NCI-H128 (cell line): Measurements from ENCODE around the gene JAZF1.
"Not testable (repeated sequence)": the region's sequence is repeated elsewhere in the genome, so short reads cannot be mapped to it uniquely, and the experiment has no call there.

Source experiments
- DNase-seq: peaks from one replicate; lab custom pipeline; 2025; ENCODE audit not compliant: unreplicated experiment; lab: John Stamatoyannopoulos, UW

Gene JAZF1

DNA sequence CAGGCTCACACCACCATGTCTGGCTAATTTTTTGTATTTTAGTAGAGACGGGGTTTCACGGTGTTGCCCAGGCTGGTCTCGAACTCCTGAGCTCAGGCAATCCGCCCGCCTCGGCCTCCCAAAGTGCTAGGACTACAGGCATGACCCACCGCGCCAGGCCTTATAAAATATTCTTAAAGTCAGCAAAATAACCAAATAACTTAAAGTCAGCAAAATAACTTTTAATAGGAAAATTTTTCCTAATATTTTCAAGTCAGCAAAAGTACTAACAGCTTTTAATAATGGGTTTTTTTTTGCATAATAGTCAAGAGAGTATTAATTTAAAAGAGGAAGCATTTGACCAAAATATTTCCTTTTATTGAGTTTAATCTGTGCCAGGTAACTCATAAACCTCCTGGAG is 258.2 kb downstream of the JAZF1 start:
- not testable (repeated sequence) for DNase-seq

DNA sequence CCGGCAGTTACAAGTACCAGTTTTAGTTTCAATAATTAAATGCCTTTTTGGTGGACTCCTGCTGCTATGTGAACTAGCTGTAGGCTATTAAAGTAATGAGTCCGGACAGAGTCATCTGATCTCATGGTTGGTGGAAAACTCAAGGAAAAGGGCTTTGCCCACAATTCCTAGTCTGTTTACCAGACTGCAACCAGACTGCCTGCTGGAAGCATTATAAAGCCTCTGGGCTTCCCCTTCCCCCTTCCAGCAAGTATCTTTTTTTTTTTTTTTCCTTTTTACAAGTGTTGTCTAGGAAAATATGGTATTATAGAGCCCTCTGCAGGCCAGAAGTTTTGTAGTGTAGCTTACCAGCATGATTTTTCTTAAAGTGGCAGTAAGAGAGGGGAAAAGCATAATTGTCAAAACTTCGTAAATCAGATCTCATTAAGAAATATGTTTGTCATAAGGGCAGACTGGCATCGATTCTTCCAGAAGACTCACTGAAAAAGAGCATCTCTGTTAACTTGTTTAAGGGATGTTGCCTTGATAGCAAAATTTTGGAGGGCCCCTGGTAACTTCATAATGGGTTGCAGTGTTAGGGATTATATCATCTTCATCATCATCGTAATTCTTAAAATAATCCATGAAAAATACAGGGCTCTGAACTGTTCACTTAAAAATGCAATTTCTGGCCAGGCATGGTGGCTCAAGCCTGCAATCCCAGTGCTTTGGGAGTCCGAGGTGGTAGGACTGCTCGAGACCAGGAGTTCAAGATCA is 259.3 kb downstream of the JAZF1 start:
- DNase-seq = peak; percentile 84

GRCh38 chr7:27920281-27920946 is 260.2 kb downstream of the JAZF1 start:
- no peak for DNase-seq

GRCh38 chr7:27918503-27918902 is 262.1 kb downstream of the JAZF1 start:
- DNase-seq = no peak

GRCh38 chr7:27917774-27918314 is 262.8 kb downstream of the JAZF1 start:
- no peak for DNase-seq

DNA sequence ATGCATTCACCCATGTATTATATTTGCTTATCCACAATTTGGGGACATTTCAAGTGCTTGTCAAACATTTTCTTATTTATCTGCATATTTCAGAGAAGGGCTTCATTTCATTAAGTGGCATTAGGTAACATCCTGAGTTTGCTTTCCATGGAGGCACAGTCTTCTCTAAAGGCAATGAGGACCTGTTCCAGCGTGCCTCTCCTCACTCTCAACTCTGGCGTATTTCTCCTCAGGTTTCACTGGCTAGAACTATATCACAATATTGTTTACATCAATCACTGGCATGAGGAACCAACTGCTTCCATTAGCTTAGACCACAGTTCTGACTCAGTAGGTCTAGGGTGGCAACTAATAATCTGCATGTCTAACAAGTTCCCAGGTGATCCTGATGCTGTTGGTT is 263.5 kb downstream of the JAZF1 start:
- DNase-seq = no peak

DNA sequence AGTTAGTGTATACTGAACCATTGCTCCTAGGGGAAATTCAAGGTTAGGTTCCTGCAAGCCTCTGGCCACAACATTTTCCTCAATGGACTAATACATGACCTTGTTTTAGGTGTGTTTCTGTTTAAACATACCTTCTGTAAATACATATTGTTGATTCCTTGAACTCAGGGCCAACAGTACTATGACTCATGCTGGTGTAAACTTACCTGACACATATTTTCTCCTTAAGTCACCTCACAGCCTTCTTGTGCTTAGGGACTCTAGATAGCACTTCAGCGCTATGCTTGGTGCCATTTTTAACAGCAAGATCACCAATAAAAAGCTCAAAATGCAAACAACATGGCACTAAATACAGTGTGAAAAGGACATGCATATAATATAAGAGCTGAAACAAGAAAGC is 264.2 kb downstream of the JAZF1 start:
- no peak for DNase-seq

GRCh38 chr7:27914409-27914808 is 266.2 kb downstream of the JAZF1 start:
- no peak for DNase-seq

DNA sequence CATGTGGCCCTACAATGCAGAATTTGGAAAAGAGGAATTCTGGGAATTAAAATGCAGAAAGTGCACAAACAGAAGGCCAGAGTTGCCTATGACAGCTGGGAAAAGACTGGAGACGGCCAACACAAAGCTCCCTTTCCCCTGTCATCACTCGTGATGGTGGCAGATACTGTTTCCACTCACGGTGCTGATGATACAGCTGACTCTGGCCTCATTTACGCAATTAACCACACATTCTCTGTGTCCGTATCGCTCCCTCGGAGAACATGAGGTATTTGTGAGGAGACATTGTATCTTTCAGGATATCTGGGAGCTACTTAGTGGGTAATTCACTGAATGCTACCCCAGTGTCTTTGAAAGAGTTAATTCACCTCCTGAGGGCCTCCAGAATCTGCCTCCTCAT is 267.8 kb downstream of the JAZF1 start:
- DNase-seq = no peak

- DNase-seq = no peak
Observed at GRCh38 chr7:27911920-27912319, 268.7 kb downstream of the JAZF1 start.

DNA sequence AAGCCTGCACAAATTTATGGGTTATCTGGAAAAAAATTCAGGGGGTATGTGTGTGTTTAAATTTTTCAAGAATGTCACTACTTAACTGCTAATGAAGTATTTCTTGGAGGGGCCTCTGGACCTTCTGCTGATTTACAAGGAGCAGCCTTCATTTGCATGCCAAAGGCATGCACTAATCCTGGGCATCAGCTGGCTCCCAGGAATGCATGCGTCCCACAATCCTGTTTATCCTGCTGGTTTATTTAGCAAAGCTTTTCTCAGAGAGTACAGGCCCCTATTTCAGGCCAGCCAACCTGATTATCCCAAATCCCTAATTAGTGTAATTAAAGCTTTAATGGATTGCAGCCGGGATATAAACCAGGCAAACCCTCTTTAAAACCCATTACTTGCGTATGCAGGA is 270.3 kb downstream of the JAZF1 start:
- DNase-seq = no peak

DNA sequence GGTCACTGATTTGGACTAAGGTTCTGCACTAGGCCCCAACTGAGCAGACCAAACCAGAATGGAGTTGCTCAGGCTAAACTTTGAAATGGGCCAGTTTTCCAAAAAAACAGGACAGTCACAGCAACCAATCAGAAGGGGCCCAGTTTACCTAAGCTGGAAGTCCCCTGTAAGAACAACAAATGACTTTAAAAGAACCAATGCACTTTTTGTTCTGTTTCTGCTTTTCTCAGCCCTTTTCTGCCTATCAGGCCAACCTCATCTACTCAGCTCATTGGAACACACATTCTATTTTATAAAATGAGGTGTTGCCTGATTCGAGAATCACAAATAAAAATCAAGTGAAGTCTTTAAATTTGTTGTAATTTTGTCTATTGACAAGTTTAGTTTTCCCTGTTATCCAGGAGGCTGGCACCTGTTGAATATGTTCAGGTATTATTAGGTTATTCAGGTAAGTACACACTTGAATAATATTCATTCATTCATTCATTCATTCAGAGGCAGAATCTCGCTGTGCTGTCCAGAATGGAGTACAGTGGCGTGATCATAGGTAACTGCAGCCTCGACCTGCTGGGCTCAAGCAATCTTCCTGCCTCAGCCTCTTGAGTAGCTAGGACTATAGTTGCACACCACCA is 271.9 kb downstream of the JAZF1 start:
- DNase-seq = no peak

DNA sequence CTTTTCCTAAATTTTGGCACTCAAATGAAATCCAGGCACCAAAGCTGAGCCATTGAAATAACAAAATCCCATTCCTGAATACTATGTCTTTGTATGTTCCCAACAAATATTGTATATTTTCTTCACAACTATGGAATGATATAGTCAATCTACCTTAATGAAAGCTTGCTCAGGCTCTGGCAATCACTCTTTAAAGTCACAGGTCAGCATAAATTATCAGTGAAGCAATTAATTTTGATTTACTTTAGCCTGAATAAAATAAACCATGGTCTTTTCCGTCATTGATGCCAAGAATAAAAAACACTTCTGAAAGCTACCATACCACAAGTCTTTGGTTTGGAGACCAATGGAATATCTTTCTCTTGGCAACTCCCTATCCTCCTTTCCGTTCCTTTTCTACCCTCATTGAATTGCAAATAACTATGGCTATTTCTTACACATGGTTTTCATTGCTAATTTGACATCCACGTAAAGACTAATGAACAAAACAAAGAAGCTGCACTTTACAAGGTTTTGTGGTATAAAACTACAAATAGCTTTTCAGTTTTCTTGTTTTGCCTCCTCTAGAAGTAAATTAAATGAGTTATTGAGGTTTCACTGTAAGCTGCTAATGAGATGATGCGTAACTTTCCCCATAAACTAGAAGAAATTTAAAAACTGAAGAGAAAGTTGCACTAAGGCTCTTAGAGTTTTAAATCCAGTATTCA is 274.1 kb downstream of the JAZF1 start:
- DNase-seq = no peak

- DNase-seq = no peak
Observed at GRCh38 chr7:27905951-27906350, 274.6 kb downstream of the JAZF1 start.

- DNase-seq = no peak
Observed at GRCh38 chr7:27901028-27901760, 279.4 kb downstream of the JAZF1 start.

DNA sequence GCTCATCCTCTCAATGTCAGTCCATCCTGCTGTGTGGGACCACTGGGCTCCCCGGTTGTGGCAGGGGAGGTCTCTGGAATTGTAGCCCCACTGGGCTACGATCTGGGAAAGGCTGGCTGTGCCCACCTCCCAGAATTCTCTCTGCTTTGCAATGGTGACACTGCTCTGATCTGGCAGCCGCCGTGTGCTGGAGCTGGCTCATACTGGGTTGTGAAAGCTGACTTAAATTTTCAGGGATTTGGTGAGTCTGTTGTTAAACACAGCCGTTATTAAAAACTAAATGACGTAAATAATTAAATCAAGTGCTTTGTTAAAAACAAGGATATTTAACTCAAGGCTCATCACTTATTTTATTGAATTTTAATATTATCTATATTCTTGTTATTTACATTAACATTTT is 280.6 kb downstream of the JAZF1 start:
- no peak for DNase-seq

DNA sequence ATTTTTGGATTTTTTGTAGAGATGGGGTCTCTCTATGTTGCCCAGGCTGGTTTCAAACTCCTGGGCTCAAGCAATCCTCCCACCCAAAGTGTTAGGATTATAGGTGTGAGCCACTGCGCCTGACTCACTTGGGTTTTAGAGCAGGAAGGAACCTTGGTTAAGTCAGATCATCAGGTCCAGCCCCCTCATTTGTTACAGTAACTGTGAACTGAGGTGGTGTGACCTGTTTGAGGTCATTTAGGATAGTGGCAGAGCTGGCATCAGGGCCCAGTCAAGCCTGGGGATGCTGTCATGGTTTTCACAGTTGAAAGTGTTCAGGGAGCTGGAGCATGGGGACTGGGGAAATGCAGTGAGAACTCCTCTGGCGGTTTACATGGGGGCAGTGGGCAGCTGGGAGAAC is 281.0 kb downstream of the JAZF1 start:
- DNase-seq = no peak

DNA sequence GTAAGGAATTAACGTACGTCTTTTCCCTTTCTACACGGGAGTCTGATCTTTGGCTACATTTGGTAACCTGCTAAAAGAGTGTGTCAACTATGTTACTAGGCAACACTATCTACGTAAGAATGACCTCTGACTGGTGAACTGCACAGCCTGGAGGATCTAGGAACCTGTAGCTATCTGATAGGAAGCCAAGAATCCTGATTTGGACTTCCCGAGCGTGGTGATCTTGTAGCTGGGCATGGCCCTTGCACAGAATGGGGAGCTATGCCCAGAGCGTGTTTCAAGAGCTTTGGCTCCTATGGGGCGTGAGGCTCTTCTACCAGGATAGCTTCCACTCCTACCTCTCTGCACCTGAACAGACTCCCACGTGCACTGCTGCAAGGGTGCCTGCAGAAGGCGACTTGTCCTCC is 283.2 kb downstream of the JAZF1 start:
- DNase-seq = no peak

- DNase-seq = no peak
Observed at GRCh38 chr7:27897001-27897400, 283.6 kb downstream of the JAZF1 start.

DNA sequence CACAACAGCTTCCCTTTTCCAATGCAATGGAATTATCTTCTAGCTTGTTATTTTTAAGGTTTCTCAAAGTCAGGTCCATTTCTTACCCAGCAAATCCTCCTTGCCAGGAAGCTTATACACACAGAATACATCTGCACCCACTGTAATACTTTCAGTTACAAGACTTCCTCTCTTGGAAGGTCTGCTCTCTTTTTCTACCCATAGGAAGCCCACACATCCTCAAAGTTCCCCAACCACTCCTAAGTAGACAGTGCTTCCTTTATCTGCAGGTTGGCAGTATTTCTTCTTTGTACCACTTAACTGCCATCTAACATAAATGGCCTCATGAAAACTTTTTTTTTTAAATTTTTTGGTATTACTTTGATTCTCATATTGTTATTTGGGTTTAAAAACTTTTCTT is 285.0 kb downstream of the JAZF1 start:
- DNase-seq = no peak
